HepG2 (cell line): ENCODE data around the gene NUFIP2. TPM values are rescaled to one million over a fixed set of nuclear protein-coding genes. Genes with fewer than 3 reads are reported as not detected.

Experiments
- ATAC-seq: fragments of 200-7000 bp; cut with Tn5 transposase; 3 replicates; pipeline ENCODE4 v1.9.1; 2020; ENCODE audit warnings: mild to moderate bottlenecking, moderate library complexity
- BruUV-seq: library from RNA; stranded (reverse); fragments of 400-500 nt; replicated peaks from 2 replicates; lab custom pipeline; 2021; lab: Mats Ljungman, UMichigan
- CTCF ChIA-PET: fragments of 300-600 bp; formaldehyde crosslinking; extraction: SDS; loops from one replicate; lab custom pipeline; 2021; ENCODE audit warnings: low total read pairs, inconsistent platforms, low intra/inter-chr PET ratio; lab: Yijun Ruan, JAX
- POLR2A ChIA-PET: fragments of 350-600 bp; sonication (Branson Sonifier 250); formaldehyde crosslinking; loops from one replicate; lab custom pipeline; 2020; ENCODE audit warnings: antibody characterized with exemption, inconsistent platforms; lab: Yijun Ruan, JAX
- DNase-seq: peaks from one replicate; pipeline ENCODE4 v3.0.0-alpha.2; 2015; ENCODE audit warnings: low spot score
- FAIRE-seq: peaks from 3 replicates; lab custom pipeline; 2011; peaks lifted over from hg19 to GRCh38; lab: Jason Lieb, UNC
- H2AFZ ChIP-seq: one replicate; pipeline ENCODE4 v1.6.1; 2011; ENCODE audit warnings: low read length, inconsistent platforms
- H3K27ac ChIP-seq: fragments of 300-600 bp; 3 replicates; pipeline ENCODE4 v1.8.0; 2011; ENCODE audit warnings: mixed run types, mild to moderate bottlenecking, mixed read lengths, low read length, inconsistent platforms; ENCODE audit not compliant: insufficient read depth; ENCODE audit errors: extremely low read length
- H3K27me3 ChIP-seq, 2 experiments: fragments of 200-600 bp in 1 of 2; 2 replicates in 1 of 2; 3 replicates in 1 of 2; pipeline versions ENCODE4 v1.6.0 to v1.8.0; 2011; ENCODE audit warnings: low read length in 2 of 2, mild to moderate bottlenecking in 2 of 2, moderate library complexity in 2 of 2, inconsistent platforms in 1 of 2; ENCODE audit not compliant: insufficient read depth in 2 of 2, control insufficient read depth in 1 of 2
- H3K36me3 ChIP-seq, 2 experiments: fragments of 200-600 bp in 1 of 2; replicated peaks in 1 of 2; 2 replicates in 1 of 2; 3 replicates in 1 of 2; pipeline versions ENCODE4 v1.5.1 to v1.8.0; 2011; ENCODE audit warnings: low read length in 2 of 2, inconsistent platforms in 1 of 2; ENCODE audit not compliant: insufficient read depth in 2 of 2, control insufficient read depth in 1 of 2
- H3K4me1 ChIP-seq: 2 replicates; pipeline ENCODE4 v1.5.1; 2012; ENCODE audit warnings: low read length, inconsistent platforms; ENCODE audit not compliant: insufficient read depth
- H3K4me2 ChIP-seq: 2 replicates; pipeline ENCODE4 v1.6.0; 2011; ENCODE audit warnings: low read depth, low read length, inconsistent platforms
- H3K4me3 ChIP-seq, 3 experiments: fragments of 200-600 bp in 1 of 3; sonication (generic), shearing (Covaris generic) in 1 of 3; replicated peaks in 1 of 3; 2 replicates each; pipeline ENCODE4 v1.5.1; 2011 to 2016; ENCODE audit warnings: low read length in 3 of 3, inconsistent platforms in 2 of 3, low read depth in 2 of 3, mild to moderate bottlenecking in 2 of 3, control low read depth in 1 of 3, mixed read lengths in 1 of 3; ENCODE audit not compliant: insufficient read depth in 1 of 3
- H3K79me2 ChIP-seq: one replicate; pipeline ENCODE4 v1.6.1; 2011; ENCODE audit warnings: low read length, inconsistent platforms; ENCODE audit not compliant: insufficient read depth
- H3K9ac ChIP-seq: 2 replicates; pipeline ENCODE4 v1.6.0; 2011; ENCODE audit warnings: mild to moderate bottlenecking, low read depth, low read length, inconsistent platforms; ENCODE audit not compliant: insufficient read depth
- H3K9me3 ChIP-seq: 2 replicates; pipeline ENCODE4 v1.5.1; 2012; ENCODE audit warnings: mild to moderate bottlenecking, low read length
- H4K20me1 ChIP-seq: 2 replicates; pipeline ENCODE4 v1.6.0; 2011; ENCODE audit warnings: inconsistent platforms, mild to moderate bottlenecking, low read length, moderate library complexity; ENCODE audit not compliant: insufficient read depth
- FOSL1 ChIP-seq: sonication (generic); formaldehyde crosslinking; IDR thresholded peaks from 2 replicates; pipeline ENCODE4 v1.9.0; 2021; ENCODE audit warnings: missing genetic modification reagents, borderline replicate concordance
- FOXJ3 ChIP-seq: sonication (generic); formaldehyde crosslinking; IDR thresholded peaks from 2 replicates; pipeline ENCODE4 v1.4.0; 2020; ENCODE audit warnings: missing genetic modification reagents, mild to moderate bottlenecking, borderline replicate concordance
- FOXK1 ChIP-seq: sonication (generic); formaldehyde crosslinking; IDR thresholded peaks from 2 replicates; pipeline ENCODE4 v1.4.0; 2020; ENCODE audit warnings: low read depth, missing genetic modification reagents, borderline replicate concordance
- KDM6A ChIP-seq: IDR thresholded peaks from 2 replicates; pipeline ENCODE4 v1.6.1; 2016; ENCODE audit warnings: low read depth
- STAG1 ChIP-seq: sonication (generic); formaldehyde crosslinking; IDR thresholded peaks from 2 replicates; pipeline ENCODE4 v1.4.0; 2020; ENCODE audit warnings: missing genetic modification reagents
- TOPORS ChIP-seq: sonication (generic); formaldehyde crosslinking; IDR thresholded peaks from 2 replicates; pipeline ENCODE4 v1.8.0; 2023; ENCODE audit warnings: mild to moderate bottlenecking, missing genetic modification reagents
- ZNF432 ChIP-seq: sonication (generic); formaldehyde crosslinking; IDR thresholded peaks from 2 replicates; pipeline ENCODE4 v1.5.0; 2020; ENCODE audit warnings: missing genetic modification reagents, mild to moderate bottlenecking, borderline replicate concordance
- WGBS: methylation state at CpG from one replicate; pipeline ENCODE4 v1.1.6; 2017; ENCODE audit warnings: low lambda C conversion rate; 5-methylcytosine and 5-hydroxymethylcytosine counted together
- in situ Hi-C: cut with HindIII; loops from 2 replicates; pipeline ENCODE4 v1.10.0; 2017; ENCODE audit warnings: low pct_unique_long_range_greater_than_20kb; ENCODE audit not compliant: extremely low pct_ligation_motif_present
- intact Hi-C: fragments of 100-400 bp; cut with micrococcal nuclease; formaldehyde crosslinking; loops from one replicate; pipeline ENCODE4 v1.10.0; 2022; ENCODE audit not compliant: unreplicated experiment
- polyA plus RNA-seq, 8 experiments: library from polyadenylated mRNA; depleted of rRNA in 3 of 8; stranded (reverse) in 7 of 8; unstranded in 1 of 8; fragments of >200 nt; fragmentation: Illumina TruSeq in 4 of 8; extraction: Trizol in 4 of 8; gene quantifications; 2 replicates each; pipeline versions ENCODE4 v1.2.1 to v1.2.3, GENCODE V29; 2011 to 2016; ENCODE audit warnings: low read depth in 4 of 8, missing spikeins in 1 of 8, mixed read lengths in 1 of 8; ENCODE audit not compliant: insufficient read depth in 1 of 8
- total RNA-seq, 5 experiments: library from RNA; depleted of rRNA; stranded (reverse); fragments of >200 nt; fragmentation: Illumina TruSeq; extraction: Trizol; gene quantifications; 2 replicates each; pipeline ENCODE4 v1.2.3, GENCODE V29; 2016; ENCODE audit warnings: low read depth in 1 of 5
- TF ChIP-seq, protein P1 (sequence below): IDR thresholded peaks from 2 replicates; pipeline ENCODE4 v1.6.1; 2016; ENCODE audit warnings: mild to moderate bottlenecking
- TF ChIP-seq, protein P2 (sequence below), 2 experiments: sonication (generic) in 1 of 2; formaldehyde crosslinking in 1 of 2; IDR thresholded peaks; 2 replicates each; pipeline versions ENCODE4 v1.4.0 to v1.6.1; 2018 to 2020; ENCODE audit warnings: missing genetic modification reagents in 2 of 2, borderline replicate concordance in 1 of 2, low read depth in 1 of 2, mild to moderate bottlenecking in 1 of 2, missing biosample characterization in 1 of 2
- TF ChIP-seq, protein P3 (sequence below): sonication (generic); formaldehyde crosslinking; IDR thresholded peaks from 2 replicates; pipeline ENCODE4 v1.8.0; 2022; ENCODE audit warnings: missing genetic modification reagents, mild to moderate bottlenecking, moderate library complexity, borderline replicate concordance

NUFIP2 gene
- total and polyA plus RNA-seq, 2 of the 13 experiments (the other 11 are each of a cell fraction or from before 2014, with no cell fraction given): 10.3 to 30.8 TPM

DNA sequence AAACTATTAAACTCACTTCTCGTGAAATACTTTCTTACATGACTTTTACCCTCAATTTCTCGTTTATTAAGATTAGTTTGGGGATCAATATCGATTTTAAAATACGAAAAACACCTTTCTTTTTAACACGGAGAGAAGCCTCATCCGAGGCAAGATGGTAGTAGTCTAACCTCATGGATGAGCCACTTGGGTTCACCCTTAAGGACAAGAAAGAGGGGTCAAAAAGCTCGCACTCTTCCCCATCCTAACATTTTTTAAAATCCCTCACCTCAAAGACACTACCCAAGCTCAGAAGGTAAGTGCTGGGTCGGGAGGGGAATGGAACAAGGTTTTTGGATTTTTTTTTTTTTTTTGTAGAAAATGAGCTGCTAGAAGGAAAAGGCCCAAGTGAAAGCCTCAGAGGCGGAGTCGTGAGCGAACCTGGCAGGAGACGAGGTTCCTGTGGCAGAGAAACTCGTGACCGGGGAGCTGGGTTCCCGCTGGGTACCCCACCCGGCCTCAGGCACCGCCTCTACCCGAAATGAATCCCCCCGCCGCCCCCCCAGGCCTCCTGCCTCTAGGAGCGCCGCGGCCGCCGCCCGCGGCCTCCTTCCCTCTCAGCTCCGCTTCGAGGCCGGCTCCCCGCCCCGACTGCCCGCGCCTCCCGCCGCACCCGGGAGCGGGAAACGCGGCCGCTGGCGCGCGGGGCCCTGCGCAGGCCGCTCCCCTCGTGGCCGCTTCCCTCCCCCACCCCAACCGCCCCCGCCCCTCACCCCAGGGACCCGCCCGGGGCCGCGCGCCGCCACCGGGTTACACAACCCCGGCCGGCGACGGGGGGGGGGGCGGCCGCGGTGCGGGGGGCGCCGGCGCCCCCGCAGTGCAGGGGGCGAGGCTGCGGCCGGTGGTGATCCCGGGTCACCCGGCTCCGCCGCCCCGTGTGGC is 1.6 kb downstream of the NUFIP2 start (continued):
- TF ChIP-seq FOXK1 (CRISPR knock-in tag): no peak

DNA sequence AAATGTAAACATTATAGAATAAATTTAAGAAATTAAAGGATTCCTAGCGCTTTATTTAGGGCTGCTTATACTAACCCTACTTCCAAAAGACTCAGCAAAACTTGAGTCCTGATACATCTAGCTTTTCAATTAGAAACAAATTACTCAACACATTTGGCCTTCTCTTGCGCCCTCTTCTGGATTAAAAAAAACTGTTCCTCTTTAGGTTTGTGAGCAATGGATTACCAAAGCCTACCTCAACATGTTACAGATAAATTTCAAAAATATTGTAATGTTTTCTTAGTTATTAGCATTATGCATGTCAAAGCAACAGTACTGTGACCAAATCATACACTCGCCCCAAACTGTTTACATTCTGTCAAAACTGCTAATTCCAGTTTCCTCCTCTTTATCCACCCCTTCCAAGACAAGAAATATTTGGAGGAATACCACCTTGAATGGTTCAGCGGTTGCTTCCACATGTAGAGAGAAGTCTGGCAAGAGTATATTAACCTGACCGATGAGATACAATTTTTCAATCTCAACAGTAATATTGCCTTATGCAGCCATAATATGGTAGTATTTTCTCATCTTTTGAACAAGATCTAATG is 2.7 kb downstream of the NUFIP2 start:
- H3K4me2 ChIP-seq: peak overlapping the region; percentile 80
- CTCF ChIA-PET: interaction anchor here (0.6 to 1.5 kb wide), 6 partner anchors 39 to 147 kb away, joined by 3 to 6 read pairs (median 4); no protein-coding TSS in a partner anchor
- POLR2A ChIA-PET: interaction anchor here (0.7 kb wide), 1 partner anchor 143 kb away, joined by 7 read pairs; no protein-coding TSS in a partner anchor
- H3K36me3 ChIP-seq: peaks cover 5 to 39% of the 10 kb centered on the region in 2 experiments
- BruUV-seq: TSS peak; percentile 45
- peak overlapping the region; percentile 52 for H3K27ac ChIP-seq
- DNase-seq: peak; percentile 66
- H3K9ac ChIP-seq: peak overlapping the region; percentile 95
- H3K79me2 ChIP-seq: peaks cover 69% of the 10 kb centered on the region
- H4K20me1 ChIP-seq: peaks cover 60% of the 10 kb centered on the region
- no peak for ATAC-seq
- H3K27me3 ChIP-seq: no peaks in the 10 kb centered on the region; a peak in 1 of 5 replicates
- WGBS: 17% methylated on average over 5 of the region's 5 CpGs
- H3K4me1 ChIP-seq: peaks cover 41% of the 10 kb centered on the region
- intact Hi-C loops (loop anchor here (2.0 to 10.0 kb wide), 4 partner anchors 39 to 274 kb away; partner anchors contain the start of genes ABHD15 and TP53I13), in situ Hi-C loops (no loop called here)
- H3K4me3 ChIP-seq: peak overlapping the region; percentile 92 to 99 (median 93); a peak in 5 of 6 replicates
- H3K9me3 ChIP-seq: no peaks in the 10 kb centered on the region
- no peak overlapping the region for H2AFZ ChIP-seq
- FAIRE-seq: peak; percentile 40
- TF ChIP-seq ZNF432: no peak
- TF ChIP-seq, protein P1, sequence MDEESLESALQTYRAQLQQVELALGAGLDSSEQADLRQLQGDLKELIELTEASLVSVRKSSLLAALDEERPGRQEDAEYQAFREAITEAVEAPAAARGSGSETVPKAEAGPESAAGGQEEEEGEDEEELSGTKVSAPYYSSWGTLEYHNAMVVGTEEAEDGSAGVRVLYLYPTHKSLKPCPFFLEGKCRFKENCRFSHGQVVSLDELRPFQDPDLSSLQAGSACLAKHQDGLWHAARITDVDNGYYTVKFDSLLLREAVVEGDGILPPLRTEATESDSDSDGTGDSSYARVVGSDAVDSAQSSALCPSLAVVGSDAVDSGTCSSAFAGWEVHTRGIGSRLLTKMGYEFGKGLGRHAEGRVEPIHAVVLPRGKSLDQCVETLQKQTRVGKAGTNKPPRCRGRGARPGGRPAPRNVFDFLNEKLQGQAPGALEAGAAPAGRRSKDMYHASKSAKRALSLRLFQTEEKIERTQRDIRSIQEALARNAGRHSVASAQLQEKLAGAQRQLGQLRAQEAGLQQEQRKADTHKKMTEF (CRISPR knock-in tag): peak; percentile 7; the same call in 1 of the 2 replicates
- TF ChIP-seq, protein P2, sequence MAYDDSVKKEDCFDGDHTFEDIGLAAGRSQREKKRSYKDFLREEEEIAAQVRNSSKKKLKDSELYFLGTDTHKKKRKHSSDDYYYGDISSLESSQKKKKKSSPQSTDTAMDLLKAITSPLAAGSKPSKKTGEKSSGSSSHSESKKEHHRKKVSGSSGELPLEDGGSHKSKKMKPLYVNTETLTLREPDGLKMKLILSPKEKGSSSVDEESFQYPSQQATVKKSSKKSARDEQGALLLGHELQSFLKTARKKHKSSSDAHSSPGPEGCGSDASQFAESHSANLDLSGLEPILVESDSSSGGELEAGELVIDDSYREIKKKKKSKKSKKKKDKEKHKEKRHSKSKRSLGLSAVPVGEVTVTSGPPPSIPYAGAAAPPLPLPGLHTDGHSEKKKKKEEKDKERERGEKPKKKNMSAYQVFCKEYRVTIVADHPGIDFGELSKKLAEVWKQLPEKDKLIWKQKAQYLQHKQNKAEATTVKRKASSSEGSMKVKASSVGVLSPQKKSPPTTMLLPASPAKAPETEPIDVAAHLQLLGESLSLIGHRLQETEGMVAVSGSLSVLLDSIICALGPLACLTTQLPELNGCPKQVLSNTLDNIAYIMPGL (CRISPR knock-in tag; IDR thresholded peaks at IDR 0.05; ENCODE audit: borderline replicate concordance in 1 of 2, low read depth in 1 of 2): peak; percentile 33 to 59; a peak in 1 of 4 replicates
- TF ChIP-seq TOPORS (CRISPR knock-in tag): no peak
- TF ChIP-seq, protein P3, sequence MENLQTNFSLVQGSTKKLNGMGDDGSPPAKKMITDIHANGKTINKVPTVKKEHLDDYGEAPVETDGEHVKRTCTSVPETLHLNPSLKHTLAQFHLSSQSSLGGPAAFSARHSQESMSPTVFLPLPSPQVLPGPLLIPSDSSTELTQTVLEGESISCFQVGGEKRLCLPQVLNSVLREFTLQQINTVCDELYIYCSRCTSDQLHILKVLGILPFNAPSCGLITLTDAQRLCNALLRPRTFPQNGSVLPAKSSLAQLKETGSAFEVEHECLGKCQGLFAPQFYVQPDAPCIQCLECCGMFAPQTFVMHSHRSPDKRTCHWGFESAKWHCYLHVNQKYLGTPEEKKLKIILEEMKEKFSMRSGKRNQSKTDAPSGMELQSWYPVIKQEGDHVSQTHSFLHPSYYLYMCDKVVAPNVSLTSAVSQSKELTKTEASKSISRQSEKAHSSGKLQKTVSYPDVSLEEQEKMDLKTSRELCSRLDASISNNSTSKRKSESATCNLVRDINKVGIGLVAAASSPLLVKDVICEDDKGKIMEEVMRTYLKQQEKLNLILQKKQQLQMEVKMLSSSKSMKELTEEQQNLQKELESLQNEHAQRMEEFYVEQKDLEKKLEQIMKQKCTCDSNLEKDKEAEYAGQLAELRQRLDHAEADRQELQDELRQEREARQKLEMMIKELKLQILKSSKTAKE (CRISPR knock-in tag): no peak
- TF ChIP-seq KDM6A: no peak
- peak; percentile 52 for TF ChIP-seq STAG1 (CRISPR knock-in tag)
- no peak for TF ChIP-seq FOXJ3 (CRISPR knock-in tag)
- no peak for TF ChIP-seq FOSL1 (CRISPR knock-in tag)
